ENCODE results near the gene FANK1.
"Not testable (repeated sequence)": the region's sequence is repeated elsewhere in the genome, so short reads cannot be mapped to it uniquely, and the experiment has no call there.

FANK1 gene

DNA sequence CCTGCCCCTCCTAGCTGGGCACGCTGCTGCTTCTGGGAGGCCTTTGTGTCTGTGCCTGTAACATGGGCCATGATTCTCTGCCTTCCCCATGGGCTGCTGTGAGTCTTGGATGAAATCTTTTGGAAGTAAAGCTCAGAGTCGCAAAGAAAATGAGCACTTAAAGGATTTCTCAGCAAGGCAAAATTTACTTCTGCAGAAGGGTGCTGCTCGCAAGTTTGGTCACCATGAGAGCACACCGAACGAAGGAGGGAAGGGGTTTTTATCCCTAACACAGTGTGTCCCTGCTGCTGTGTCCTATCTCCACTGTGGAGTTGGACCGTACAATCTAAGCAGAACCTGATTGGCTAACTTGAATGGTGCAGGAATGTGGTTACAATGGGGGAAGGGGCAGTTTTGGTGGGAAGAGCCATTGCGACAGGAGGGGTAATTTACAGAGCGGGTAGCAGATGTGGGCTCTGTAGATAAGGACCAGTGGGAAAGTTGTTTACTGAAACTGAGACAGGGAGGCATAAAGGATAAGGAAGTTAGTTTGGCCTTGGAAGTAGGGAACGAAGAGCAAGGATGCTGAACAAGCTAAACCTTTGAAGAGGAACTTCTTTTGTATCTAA, 57.5 kb downstream of the FANK1 start:
- H3K4me3 ChIP-seq (ENCODE audit: control insufficient read depth, low read depth, low read length) = no peak overlapping the region
- no peak for DNase-seq (ENCODE audit: low read depth)
- TF ChIP-seq, protein P1, sequence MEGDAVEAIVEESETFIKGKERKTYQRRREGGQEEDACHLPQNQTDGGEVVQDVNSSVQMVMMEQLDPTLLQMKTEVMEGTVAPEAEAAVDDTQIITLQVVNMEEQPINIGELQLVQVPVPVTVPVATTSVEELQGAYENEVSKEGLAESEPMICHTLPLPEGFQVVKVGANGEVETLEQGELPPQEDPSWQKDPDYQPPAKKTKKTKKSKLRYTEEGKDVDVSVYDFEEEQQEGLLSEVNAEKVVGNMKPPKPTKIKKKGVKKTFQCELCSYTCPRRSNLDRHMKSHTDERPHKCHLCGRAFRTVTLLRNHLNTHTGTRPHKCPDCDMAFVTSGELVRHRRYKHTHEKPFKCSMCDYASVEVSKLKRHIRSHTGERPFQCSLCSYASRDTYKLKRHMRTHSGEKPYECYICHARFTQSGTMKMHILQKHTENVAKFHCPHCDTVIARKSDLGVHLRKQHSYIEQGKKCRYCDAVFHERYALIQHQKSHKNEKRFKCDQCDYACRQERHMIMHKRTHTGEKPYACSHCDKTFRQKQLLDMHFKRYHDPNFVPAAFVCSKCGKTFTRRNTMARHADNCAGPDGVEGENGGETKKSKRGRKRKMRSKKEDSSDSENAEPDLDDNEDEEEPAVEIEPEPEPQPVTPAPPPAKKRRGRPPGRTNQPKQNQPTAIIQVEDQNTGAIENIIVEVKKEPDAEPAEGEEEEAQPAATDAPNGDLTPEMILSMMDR (IDR thresholded peaks at IDR 0.05; ENCODE audit: control insufficient read depth, insufficient read depth, low read depth, low read length, missing control alignments) = no peak

DNA sequence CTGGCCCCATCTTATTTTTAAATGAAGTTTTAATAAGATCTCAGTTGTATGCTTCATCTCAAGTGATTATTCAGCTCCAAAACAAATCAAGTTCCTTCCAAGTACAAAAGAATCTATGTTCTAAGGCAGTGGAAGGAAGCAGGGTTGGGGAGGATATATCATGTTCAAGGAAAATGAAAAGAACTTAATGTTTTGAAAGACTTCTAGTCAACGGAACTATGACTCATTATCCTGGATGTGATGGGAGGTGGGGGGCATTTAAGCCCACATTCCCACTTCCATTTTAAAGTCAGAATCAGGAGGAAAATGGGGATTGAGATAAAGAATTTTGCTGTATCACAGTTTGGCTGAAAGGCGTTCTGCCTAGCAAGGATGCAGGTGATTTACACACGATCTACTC, 59.4 kb downstream of the FANK1 start:
- no peak overlapping the region for H3K4me3 ChIP-seq (ENCODE audit: control insufficient read depth, low read depth, low read length)
- TF ChIP-seq, protein P1 (IDR thresholded peaks at IDR 0.05; ENCODE audit: control insufficient read depth, insufficient read depth, low read depth, low read length, missing control alignments) = no peak
- no peak for DNase-seq (ENCODE audit: low read depth)

DNA sequence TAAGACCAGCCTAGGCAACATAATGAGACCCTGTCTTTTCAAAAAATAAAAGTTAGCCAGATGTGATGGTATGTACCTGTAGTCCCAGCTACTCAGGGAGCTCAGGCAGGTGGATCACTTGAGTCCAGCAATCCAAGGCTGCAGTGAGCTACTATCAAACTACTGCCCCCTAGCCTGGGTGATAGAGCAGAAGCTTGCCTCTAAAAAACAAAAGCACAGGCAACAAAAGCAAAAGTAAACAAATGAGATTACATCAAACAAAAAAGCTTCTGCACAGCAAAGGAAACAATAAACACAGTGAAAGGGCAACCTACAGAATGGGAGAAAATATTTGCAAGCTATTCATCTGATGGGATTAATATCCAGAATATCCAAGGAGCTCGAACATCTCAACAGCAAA, 65.4 kb downstream of the FANK1 start:
- TF ChIP-seq, protein P1 (IDR thresholded peaks at IDR 0.05; ENCODE audit: control insufficient read depth, insufficient read depth, low read depth, low read length, missing control alignments) = no peak
- DNase-seq (ENCODE audit: low read depth) = no peak
- no peak overlapping the region for H3K4me3 ChIP-seq (ENCODE audit: control insufficient read depth, low read depth, low read length)

DNA sequence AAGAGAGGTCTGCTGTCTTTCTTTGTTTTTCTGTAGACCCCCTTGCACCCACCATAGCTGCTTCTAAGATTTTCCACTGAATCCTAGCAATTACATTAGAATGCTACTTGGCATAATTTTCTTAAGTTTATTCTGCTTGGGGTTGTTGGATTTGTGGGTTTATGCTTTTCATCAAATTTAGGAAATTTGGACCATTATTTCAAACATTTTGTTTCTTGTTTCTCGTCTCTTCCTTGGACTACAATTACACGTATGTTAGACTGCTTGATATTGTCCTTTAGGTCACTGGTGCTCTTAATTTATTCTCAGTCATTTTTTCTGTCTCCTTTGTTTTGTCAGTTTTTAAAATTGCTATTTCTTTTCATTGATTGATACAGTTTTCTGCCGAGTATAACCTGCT, 65.8 kb downstream of the FANK1 start:
- H3K4me3 ChIP-seq (ENCODE audit: control insufficient read depth, low read depth, low read length) = no peak overlapping the region
- DNase-seq (ENCODE audit: low read depth) = no peak
- TF ChIP-seq, protein P1 (IDR thresholded peaks at IDR 0.05; ENCODE audit: control insufficient read depth, insufficient read depth, low read depth, low read length, missing control alignments) = no peak

DNA sequence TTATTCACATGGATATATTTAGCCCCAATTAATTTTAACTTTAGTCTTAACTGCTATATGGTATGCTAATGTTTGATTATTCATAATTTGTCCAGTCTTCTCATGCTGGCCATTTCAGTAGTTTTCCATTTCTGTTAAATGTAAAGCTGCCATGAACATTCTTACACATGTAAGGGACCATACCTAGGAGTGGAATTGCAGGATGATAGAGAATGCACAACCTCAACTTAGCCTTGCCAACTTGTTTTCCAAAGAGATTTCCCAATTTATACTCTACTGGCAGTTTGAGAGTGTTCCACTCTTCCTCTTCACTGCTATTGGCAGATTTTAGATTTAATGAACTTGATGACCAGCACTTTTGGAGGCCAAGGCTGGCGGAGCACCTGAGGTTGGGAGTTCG, 68.2 kb downstream of the FANK1 start:
- H3K4me3 ChIP-seq (ENCODE audit: control insufficient read depth, low read depth, low read length) = no peak overlapping the region
- no peak for DNase-seq (ENCODE audit: low read depth)
- TF ChIP-seq, protein P1 (IDR thresholded peaks at IDR 0.05; ENCODE audit: control insufficient read depth, insufficient read depth, low read depth, low read length, missing control alignments) = no peak

DNA sequence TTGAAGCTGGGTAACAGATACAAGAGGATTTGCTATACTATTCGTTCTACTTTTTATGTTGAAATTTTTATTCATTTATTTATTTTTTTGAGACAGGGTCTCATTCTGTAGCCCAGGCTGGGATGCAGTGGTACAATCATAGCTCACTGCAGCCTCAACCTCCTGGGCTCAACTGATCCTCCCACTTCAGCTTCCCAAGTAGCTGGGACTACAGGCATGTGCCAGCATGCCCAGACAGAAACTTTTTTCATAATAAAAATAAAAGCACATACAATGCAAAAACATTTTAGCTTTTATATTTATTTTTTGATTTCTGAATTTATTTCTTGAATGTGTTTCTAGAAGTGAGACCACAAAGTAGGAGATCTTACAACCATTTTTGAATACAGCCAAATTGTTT, 71.2 kb downstream of the FANK1 start:
- TF ChIP-seq, protein P1 (IDR thresholded peaks at IDR 0.05; ENCODE audit: control insufficient read depth, insufficient read depth, low read depth, low read length, missing control alignments) = no peak
- H3K4me3 ChIP-seq (ENCODE audit: control insufficient read depth, low read depth, low read length) = no peak overlapping the region
- DNase-seq (ENCODE audit: low read depth) = no peak

DNA sequence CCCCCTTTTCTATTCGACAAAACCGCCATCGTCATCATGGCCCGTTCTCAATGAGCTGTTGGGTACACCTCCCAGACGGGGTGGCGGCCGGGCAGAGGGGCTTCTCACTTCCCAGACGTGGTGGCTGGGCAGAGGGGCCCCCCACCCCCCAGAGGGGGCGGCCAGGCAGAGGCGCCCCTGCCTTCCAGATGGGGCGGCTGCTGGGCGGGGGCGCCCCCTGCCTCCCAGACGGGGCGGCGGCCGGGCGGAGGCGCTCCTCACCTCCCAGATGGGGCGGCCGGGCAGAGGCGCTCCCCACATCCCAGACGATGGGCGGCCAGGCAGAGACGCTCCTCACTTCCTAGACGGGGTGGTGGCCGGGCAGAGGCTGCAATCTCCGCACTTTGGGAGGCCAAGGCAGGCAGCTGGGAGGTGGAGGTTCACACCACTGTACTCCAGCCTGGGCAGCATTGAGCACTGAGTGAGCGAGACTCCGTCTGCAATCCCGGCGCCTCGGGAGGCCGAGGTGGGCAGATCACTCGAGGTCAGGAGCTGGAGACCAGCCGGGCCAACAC, 73.8 kb downstream of the FANK1 start:
- not testable (repeated sequence) for DNase-seq (ENCODE audit: low read depth); H3K4me3 ChIP-seq (ENCODE audit: control insufficient read depth, low read depth, low read length)
